Ovary (tissue), 9 donors: ENCODE data around the gene IRF1. TPM values are rescaled to one million over a fixed set of nuclear protein-coding genes. Genes with fewer than 3 reads are reported as not detected.

Source experiments
- DNase-seq, 5 donors: peaks; one replicate each; pipeline ENCODE4 v3.0.0-alpha.2; 2019 to 2020
- H3K27ac ChIP-seq, 2 donors: fragments of 200-600 bp; one replicate each; pipeline versions ENCODE4 v1.5.1 to v1.8.0; 2019 to 2022
- H3K27me3 ChIP-seq: fragments of 200-600 bp; one replicate; pipeline ENCODE4 v1.8.0; 2022
- H3K36me3 ChIP-seq: fragments of 200-600 bp; sonication (generic); one replicate; pipeline ENCODE4 v1.5.1; 2019
- H3K4me1 ChIP-seq: one replicate; pipeline ENCODE4 v1.8.1; 2013; ENCODE audit warnings: mild to moderate bottlenecking, moderate library complexity; ENCODE audit not compliant: insufficient read depth
- H3K4me3 ChIP-seq: fragments of 200-600 bp; sonication (generic); one replicate; pipeline ENCODE4 v1.5.1; 2017
- H3K9me3 ChIP-seq, 2 donors: fragments of 200-600 bp in 1 of 2; sonication (generic) in 1 of 2; one replicate each; pipeline versions ENCODE4 v1.5.1 to v1.8.1; 2013 to 2019; ENCODE audit warnings: mild to moderate bottlenecking in 1 of 2, moderate library complexity in 1 of 2
- EP300 ChIP-seq: sonication (generic); formaldehyde crosslinking; IDR thresholded peaks from one replicate; pipeline ENCODE4 v1.6.1; 2017; ENCODE audit warnings: antibody characterized with exemption
- POLR2A ChIP-seq: fragments of 450-650 bp; IDR thresholded peaks from one replicate; pipeline ENCODE4 v1.6.1; 2017; ENCODE audit warnings: antibody characterized with exemption, mild to moderate bottlenecking, moderate library complexity
- WGBS, 3 donors: extraction: QIAGEN DNeasy Blood & Tissue Kit in 1 of 3; methylation state at CpG; one replicate each; pipeline versions ENCODE4 v1.1.5 to v1.1.7; 2013 to 2017; 5-methylcytosine and 5-hydroxymethylcytosine counted together
- intact Hi-C, 4 donors: fragments of 100-400 bp; cut with DNase I; formaldehyde crosslinking; loops; one replicate each; pipeline versions ENCODE4 v1.11.0 to v1.15.1; 2022 to 2023
- polyA plus RNA-seq, 2 donors: library from polyadenylated mRNA; stranded (reverse); fragments of 200-250 nt in 1 of 2; fragments of 350-450 nt in 1 of 2; fragmentation: Illumina TruSeq in 1 of 2; extraction: RNeasy Lipid Tissue Mini Kit (QIAGEN cat#74804) in 1 of 2; gene quantifications; one replicate each; pipeline ENCODE4 v1.2.3, GENCODE V29; 2013 to 2014
- total RNA-seq, 7 donors: library from RNA; depleted of rRNA in 2 of 7; stranded (reverse); fragments of >200 nt in 2 of 7; fragmentation: NEBNext Ultra II Directional in 3 of 7; extraction: Animal tissue kit (Norgen Biotek cat#: 25700) in 3 of 7; gene quantifications; one replicate each; pipeline versions ENCODE4 v1.1.0 to v1.2.4, GENCODE V29; 2016 to 2023
- TF ChIP-seq, protein P1 (sequence below), 3 donors: fragments of 450-650 bp in 2 of 3; fragments of 200-600 bp in 1 of 3; IDR thresholded peaks; one replicate each; pipeline versions ENCODE4 v1.5.1 to v1.8.0; 2016 to 2022; ENCODE audit warnings: antibody characterized with exemption in 3 of 3, mild to moderate bottlenecking in 1 of 3
- donor health status: DM: no; HTN: no; CAD: no; lungs with moderate emphysema.
- donor health status: DM: no; HTN: no; CAD: no.
- donor health status: Bipolar disorder and iron deficiency.
- donor health status: DM: yes; HTN: yes; CAD: no.
- donor health status: DM: no; HTN: no; CAD: no.
- donor health status: DM: yes; HTN: yes; CAD: no.

IRF1 gene
- total and polyA plus RNA-seq, 9 donors: 17.3 to 126 (median 26.7) TPM

- no peak overlapping the region for H3K27ac ChIP-seq
Observed at GRCh38 chr5:132454361-132454760, 36.2 kb downstream of the IRF1 start.

DNA sequence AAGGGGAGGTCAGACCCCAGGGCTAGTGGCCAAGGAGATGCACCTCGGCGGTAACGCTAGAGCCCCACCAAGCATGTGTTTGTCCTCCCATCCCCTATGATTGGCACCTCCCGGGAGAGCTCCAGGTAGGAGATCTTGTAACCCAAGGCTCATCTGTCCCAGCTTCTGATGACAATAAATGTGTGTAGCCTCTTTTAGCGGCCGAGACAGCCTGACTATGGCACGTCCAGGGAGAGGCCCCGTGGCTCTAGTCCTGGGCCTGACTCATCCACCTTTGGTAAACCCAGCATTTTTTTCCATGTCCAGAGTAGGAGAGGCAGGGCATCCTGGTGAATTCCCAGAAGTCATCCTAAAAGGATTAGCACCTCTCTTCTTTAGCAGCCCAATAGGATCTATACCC, 39.2 kb downstream of the IRF1 start:
- H3K4me1 ChIP-seq: peaks cover 12% of the 10 kb centered on the region
- no peak overlapping the region for H3K4me3 ChIP-seq
- H3K9me3 ChIP-seq: no peaks in the 10 kb centered on the region
- no peak overlapping the region for H3K27ac ChIP-seq
- H3K36me3 ChIP-seq: no peaks in the 10 kb centered on the region
- DNase-seq: no peak
- WGBS, 3 donors: 89 to 90% (median 89%) methylated on average over 8 of the region's 8 CpGs
- intact Hi-C loops: no loop called here
- TF ChIP-seq EP300 (no peak), POLR2A (no peak)
- TF ChIP-seq, protein P1, sequence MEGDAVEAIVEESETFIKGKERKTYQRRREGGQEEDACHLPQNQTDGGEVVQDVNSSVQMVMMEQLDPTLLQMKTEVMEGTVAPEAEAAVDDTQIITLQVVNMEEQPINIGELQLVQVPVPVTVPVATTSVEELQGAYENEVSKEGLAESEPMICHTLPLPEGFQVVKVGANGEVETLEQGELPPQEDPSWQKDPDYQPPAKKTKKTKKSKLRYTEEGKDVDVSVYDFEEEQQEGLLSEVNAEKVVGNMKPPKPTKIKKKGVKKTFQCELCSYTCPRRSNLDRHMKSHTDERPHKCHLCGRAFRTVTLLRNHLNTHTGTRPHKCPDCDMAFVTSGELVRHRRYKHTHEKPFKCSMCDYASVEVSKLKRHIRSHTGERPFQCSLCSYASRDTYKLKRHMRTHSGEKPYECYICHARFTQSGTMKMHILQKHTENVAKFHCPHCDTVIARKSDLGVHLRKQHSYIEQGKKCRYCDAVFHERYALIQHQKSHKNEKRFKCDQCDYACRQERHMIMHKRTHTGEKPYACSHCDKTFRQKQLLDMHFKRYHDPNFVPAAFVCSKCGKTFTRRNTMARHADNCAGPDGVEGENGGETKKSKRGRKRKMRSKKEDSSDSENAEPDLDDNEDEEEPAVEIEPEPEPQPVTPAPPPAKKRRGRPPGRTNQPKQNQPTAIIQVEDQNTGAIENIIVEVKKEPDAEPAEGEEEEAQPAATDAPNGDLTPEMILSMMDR (IDR thresholded peaks at IDR 0.05): no peak
- no peaks in the 10 kb centered on the region for H3K27me3 ChIP-seq

More at GRCh38 chr5:132454361-132454760, 36.2 kb downstream of the IRF1 start:
- intact Hi-C loops: no loop called here
- TF ChIP-seq EP300: no peak
- TF ChIP-seq, protein P1 (IDR thresholded peaks at IDR 0.05): no peak
- TF ChIP-seq POLR2A: no peak
- Histone ChIP-seq H3K4me1 (no peaks in the 10 kb centered on the region), H3K27me3 (no peaks in the 10 kb centered on the region), H3K36me3 (no peaks in the 10 kb centered on the region), H3K4me3 (no peak overlapping the region), H3K9me3 (no peaks in the 10 kb centered on the region)
- WGBS, 3 donors: 97% methylated on average over 2 of the region's 2 CpGs
- no peak for DNase-seq

GRCh38 chr5:132449060-132449459, 41.5 kb downstream of the IRF1 start:
- TF ChIP-seq EP300: no peak
- no peak for TF ChIP-seq POLR2A
- TF ChIP-seq, protein P1 (IDR thresholded peaks at IDR 0.05): no peak
- no peak overlapping the region for H3K27ac ChIP-seq
- no peaks in the 10 kb centered on the region for H3K27me3 ChIP-seq
- DNase-seq: no peak
- intact Hi-C loops: no loop called here
- H3K4me1 ChIP-seq: peaks cover 26% of the 10 kb centered on the region
- WGBS, 3 donors: 95 to 100% (median 100%) methylated on average over 1 of the region's 1 CpG
- H3K9me3 ChIP-seq: no peaks in the 10 kb centered on the region
- H3K4me3 ChIP-seq: no peak overlapping the region
- H3K36me3 ChIP-seq: no peaks in the 10 kb centered on the region

- Histone ChIP-seq H3K4me3 (no peak overlapping the region), H3K4me1 (peaks cover 31% of the 10 kb centered on the region), H3K36me3 (no peaks in the 10 kb centered on the region), H3K9me3 (no peaks in the 10 kb centered on the region), H3K27ac (peak overlapping the region in 1 of 2 donors; percentile 4), H3K27me3 (no peaks in the 10 kb centered on the region)
- DNase-seq: no peak
- intact Hi-C loops: no loop called here
- 92 to 100% (median 95%) methylated on average over 2 of the region's 2 CpGs for WGBS, 3 donors
- TF ChIP-seq EP300 (no peak), POLR2A (no peak)
- TF ChIP-seq, protein P1 (IDR thresholded peaks at IDR 0.05): no peak
Observed at GRCh38 chr5:132447196-132447595, 43.4 kb downstream of the IRF1 start.
